Measurements from ENCODE around the gene KHDC1. TPM values are rescaled to one million over a fixed set of nuclear protein-coding genes. Genes with fewer than 3 reads are reported as not detected.
"Not testable (repeated sequence)": the region's sequence is repeated elsewhere in the genome, so short reads cannot be mapped to it uniquely, and the experiment has no call there.

KHDC1 gene
- polyA plus RNA-seq, 1 experiment: 8.0 TPM

GRCh38 chr6:73285674-73286283, 22.8 kb upstream of the KHDC1 start:
- ChIA-PET POLR2A (interaction anchor here (0.6 kb wide), 2 partner anchors 18 to 1897 kb away, joined by 3 read pairs; no protein-coding TSS in a partner anchor), CTCF (interaction anchor here (0.6 to 6.4 kb wide), 23 partner anchors 8 to 1923 kb away, joined by 3 to 107 read pairs (median 3); no protein-coding TSS in a partner anchor)
- no peaks in the 10 kb centered on the region for H3K36me3 ChIP-seq (ENCODE audit: control insufficient read depth, insufficient read depth, low read length)
- TF ChIP-seq CTCF (IDR thresholded peaks at IDR 0.05; ENCODE audit: insufficient read depth, low read depth, low read length): peak; percentile 54
- H3K27me3 ChIP-seq (ENCODE audit: control insufficient read depth, insufficient read depth, low read length): no peaks in the 10 kb centered on the region
- no peak for DNase-seq (ENCODE audit: low read depth)
- H3K4me3 ChIP-seq (ENCODE audit: low read depth, low read length): no peak overlapping the region

- ChIA-PET POLR2A (no interaction called here), CTCF (no interaction called here)
- Histone ChIP-seq H3K36me3 (ENCODE audit: control insufficient read depth, insufficient read depth, low read length) (no peaks in the 10 kb centered on the region), H3K4me3 (ENCODE audit: low read depth, low read length) (no peak overlapping the region), H3K27me3 (ENCODE audit: control insufficient read depth, insufficient read depth, low read length) (no peaks in the 10 kb centered on the region)
- TF ChIP-seq CTCF (IDR thresholded peaks at IDR 0.05; ENCODE audit: insufficient read depth, low read depth, low read length): no peak
- no peak for DNase-seq (ENCODE audit: low read depth)
Observed at GRCh38 chr6:73282871-73283270, 19.9 kb upstream of the KHDC1 start.

DNA sequence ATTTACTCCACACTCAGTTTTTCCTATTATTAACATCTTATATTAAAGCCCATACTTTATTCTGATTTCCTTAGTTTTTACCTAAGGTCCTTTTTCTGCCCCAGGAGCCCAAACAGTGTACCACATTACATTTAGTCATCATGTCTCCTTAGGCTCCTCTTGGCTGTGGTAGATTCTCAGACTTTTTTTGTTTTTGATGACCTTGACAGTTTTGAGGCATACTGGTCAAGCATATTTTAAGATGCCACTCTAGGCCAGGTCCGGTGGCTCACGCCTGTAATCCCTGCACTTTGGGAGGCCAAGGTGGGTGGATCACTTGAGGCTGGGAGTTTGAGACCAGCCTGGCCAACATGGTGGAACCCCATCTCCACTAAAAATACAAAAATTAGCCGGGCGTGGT, 18.7 kb upstream of the KHDC1 start:
- H3K27me3 ChIP-seq (ENCODE audit: control insufficient read depth, insufficient read depth, low read length); POLR2A ChIA-PET: not testable (repeated sequence)
- CTCF ChIA-PET: interaction anchor here (0.6 kb wide), 1 partner anchor 27 kb away, joined by 3 read pairs; no protein-coding TSS in a partner anchor

DNA sequence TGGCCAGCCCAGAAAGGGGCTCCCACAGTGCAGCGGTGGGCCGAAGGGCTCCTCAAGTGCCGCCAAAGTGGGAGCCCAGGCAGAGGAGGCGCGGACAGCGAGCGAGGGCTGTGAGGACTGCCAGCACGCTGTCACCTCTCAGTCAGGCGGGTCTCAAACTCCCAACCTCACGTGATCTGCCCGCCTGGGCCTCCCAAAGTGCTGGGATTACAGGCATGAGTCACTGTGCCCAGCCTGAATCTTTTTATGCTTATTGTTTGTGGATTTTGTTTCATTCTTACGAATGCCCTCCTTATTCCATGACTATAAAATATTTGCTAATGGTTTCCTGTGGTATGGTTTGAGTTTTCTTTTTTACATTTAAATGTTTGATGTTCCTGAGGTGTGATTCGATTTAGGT, 6.3 kb upstream of the KHDC1 start:
- H3K27me3 ChIP-seq (ENCODE audit: control insufficient read depth, insufficient read depth, low read length); DNase-seq (ENCODE audit: low read depth); POLR2A ChIA-PET; H3K4me3 ChIP-seq (ENCODE audit: low read depth, low read length); H3K36me3 ChIP-seq (ENCODE audit: control insufficient read depth, insufficient read depth, low read length): not testable (repeated sequence)
- CTCF ChIA-PET: interaction anchor here (0.7 kb wide), 1 partner anchor 16 kb away, joined by 3 read pairs; no protein-coding TSS in a partner anchor

More for the DNA sequence above, 18.7 kb upstream of the KHDC1 start:
- H3K36me3 ChIP-seq (ENCODE audit: control insufficient read depth, insufficient read depth, low read length); DNase-seq (ENCODE audit: low read depth); H3K4me3 ChIP-seq (ENCODE audit: low read depth, low read length): not testable (repeated sequence)

- H3K4me3 ChIP-seq (ENCODE audit: low read depth, low read length); DNase-seq (ENCODE audit: low read depth); POLR2A ChIA-PET; H3K27me3 ChIP-seq (ENCODE audit: control insufficient read depth, insufficient read depth, low read length); H3K36me3 ChIP-seq (ENCODE audit: control insufficient read depth, insufficient read depth, low read length): not testable (repeated sequence)
- CTCF ChIA-PET: interaction anchor here (0.7 kb wide), 1 partner anchor 17 kb away, joined by 3 read pairs; no protein-coding TSS in a partner anchor
Observed at GRCh38 chr6:73268896-73269295, 5.9 kb upstream of the KHDC1 start.

DNA sequence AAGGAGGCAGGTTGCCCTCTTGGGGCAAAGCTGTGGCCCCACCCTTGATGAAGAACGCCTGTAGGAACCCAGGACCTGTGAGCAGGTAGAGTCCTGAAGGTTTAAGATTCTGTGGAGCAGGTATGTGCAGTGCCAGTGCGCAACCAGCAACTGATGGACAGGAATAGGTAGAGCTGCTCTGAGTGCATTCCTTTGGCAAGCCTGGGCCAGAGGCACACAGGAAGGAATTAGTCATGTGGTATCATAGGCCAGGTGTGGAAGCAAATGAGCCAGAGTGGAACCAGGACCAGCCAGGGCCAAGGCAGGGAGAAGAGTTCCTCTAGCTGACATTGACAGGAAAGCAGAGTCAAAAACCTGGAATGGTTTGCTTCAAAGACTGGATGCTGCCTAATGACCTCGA, 1.4 kb upstream of the KHDC1 start:
- ChIA-PET POLR2A (no interaction called here), CTCF (interaction anchor here (0.9 to 1.7 kb wide), 2 partner anchors 22 to 28 kb away, joined by 4 to 5 read pairs; no protein-coding TSS in a partner anchor)
- TF ChIP-seq CTCF (IDR thresholded peaks at IDR 0.05; ENCODE audit: insufficient read depth, low read depth, low read length): no peak
- Histone ChIP-seq H3K4me3 (ENCODE audit: low read depth, low read length) (no peak overlapping the region), H3K36me3 (ENCODE audit: control insufficient read depth, insufficient read depth, low read length) (0 out of 2 replicates have a peak, but pooled peaks cover 2% of the 10 kb centered on the region), H3K27me3 (ENCODE audit: control insufficient read depth, insufficient read depth, low read length) (no peaks in the 10 kb centered on the region)
- no peak for DNase-seq (ENCODE audit: low read depth)

- Histone ChIP-seq H3K4me3 (ENCODE audit: low read depth, low read length) (peak overlapping the region; percentile 86), H3K27me3 (ENCODE audit: control insufficient read depth, insufficient read depth, low read length) (no peaks in the 10 kb centered on the region), H3K36me3 (ENCODE audit: control insufficient read depth, insufficient read depth, low read length) (0 out of 2 replicates have a peak, but pooled peaks cover 2% of the 10 kb centered on the region)
- CTCF ChIA-PET: interaction anchor here (1.7 kb wide), 1 partner anchor 22 kb away, joined by 5 read pairs; no protein-coding TSS in a partner anchor
- POLR2A ChIA-PET: no interaction called here
- no peak for DNase-seq (ENCODE audit: low read depth)
- no peak for TF ChIP-seq CTCF (IDR thresholded peaks at IDR 0.05; ENCODE audit: insufficient read depth, low read depth, low read length)
Observed at GRCh38 chr6:73263570-73263909, 544 bp upstream of the KHDC1 start.

Data from BJ (cell line).